MCF 10A (cell line): Measurements from ENCODE around the gene CARS1. TPM values are rescaled to one million over a fixed set of nuclear protein-coding genes. Genes with fewer than 3 reads are reported as not detected.

ENCODE experiments used
- BruUV-seq: library from RNA; stranded (reverse); fragments of 400-500 nt; replicated peaks from 2 replicates; lab custom pipeline; 2021; lab: Mats Ljungman, UMichigan
- CTCF ChIA-PET: fragments of 300-600 bp; sonication (Branson Sonifier 250); formaldehyde crosslinking; extraction: SDS; loops from one replicate; lab custom pipeline; 2021; ENCODE audit warnings: antibody characterized with exemption, inconsistent platforms; lab: Yijun Ruan, JAX
- POLR2A ChIA-PET: fragments of 300-600, 350-650 bp; sonication (Branson Sonifier 250); formaldehyde crosslinking; extraction: SDS; loops from one replicate; lab custom pipeline; 2020; ENCODE audit warnings: antibody characterized with exemption, inconsistent platforms; lab: Yijun Ruan, JAX
- DNase-seq: peaks from one replicate; pipeline ENCODE4 v3.0.0-alpha.2; 2018; ENCODE audit not compliant: unreplicated experiment
- H3K27ac Mint-ChIP-seq: one replicate; pipeline ENCODE4 v1.8.0; 2022; ENCODE audit warnings: mild to moderate bottlenecking, low read depth, mixed read lengths; ENCODE audit not compliant: unreplicated experiment
- H3K27me3 Mint-ChIP-seq: one replicate; pipeline ENCODE4 v1.8.0; 2022; ENCODE audit warnings: mixed read lengths; ENCODE audit not compliant: insufficient read depth, unreplicated experiment
- H3K36me3 Mint-ChIP-seq: one replicate; pipeline ENCODE4 v1.8.0; 2022; ENCODE audit warnings: mild to moderate bottlenecking, moderate library complexity, mixed read lengths; ENCODE audit not compliant: insufficient read depth, unreplicated experiment
- H3K4me1 Mint-ChIP-seq: one replicate; pipeline ENCODE4 v1.8.0; 2022; ENCODE audit warnings: mixed read lengths; ENCODE audit not compliant: insufficient read depth, unreplicated experiment
- H3K4me3 Mint-ChIP-seq: one replicate; pipeline ENCODE4 v1.8.0; 2022; ENCODE audit warnings: mild to moderate bottlenecking, moderate library complexity, mixed read lengths; ENCODE audit not compliant: unreplicated experiment
- H3K9me3 Mint-ChIP-seq: one replicate; pipeline ENCODE4 v1.8.0; 2022; ENCODE audit warnings: mixed read lengths; ENCODE audit not compliant: unreplicated experiment
- CTCF ChIP-seq: fragments of 200-600 bp; IDR thresholded peaks from one replicate; pipeline ENCODE4 v1.8.0; 2022; ENCODE audit warnings: antibody characterized with exemption, mild to moderate bottlenecking; ENCODE audit not compliant: unreplicated experiment
- intact Hi-C: fragments of 100-400 bp; cut with micrococcal nuclease; formaldehyde crosslinking; loops from 2 replicates; pipeline ENCODE4 v1.14.1; 2022
- total RNA-seq: library from RNA; stranded (reverse); gene quantifications from 2 replicates; pipeline ENCODE4 v1.2.3, GENCODE V29; 2022

The CARS1 gene
- total RNA-seq, 1 experiment from 2014 or later = 150 TPM

GRCh38 chr11:3080733-3081385 is 23.6 kb upstream of the CARS1 start:
- CTCF ChIA-PET = interaction anchor here (0.7 to 1.5 kb wide), 3 partner anchors 10 to 31 kb away, joined by 3 to 6 read pairs (median 3); no protein-coding TSS in a partner anchor
- intact Hi-C loops = no loop called here
- Mint-ChIP-seq H3K27me3 (peaks cover 10% of the 10 kb centered on the region), H3K9me3 (no peaks in the 10 kb centered on the region), H3K4me1 (peaks cover 8% of the 10 kb centered on the region), H3K27ac (no peak overlapping the region), H3K36me3 (peaks cover 6% of the 10 kb centered on the region), H3K4me3 (no peak overlapping the region)
- BruUV-seq = no TSS peak
- POLR2A ChIA-PET = interaction anchor here (1.0 kb wide), 1 partner anchor 45 kb away, joined by 3 read pairs; no protein-coding TSS in a partner anchor
- no peak for TF ChIP-seq CTCF
- DNase-seq = no peak

GRCh38 chr11:3080104-3080503 is 22.9 kb upstream of the CARS1 start:
- Mint-ChIP-seq H3K27me3 (peaks cover 10% of the 10 kb centered on the region), H3K27ac (no peak overlapping the region), H3K9me3 (no peaks in the 10 kb centered on the region), H3K36me3 (no peaks in the 10 kb centered on the region), H3K4me1 (peaks cover 8% of the 10 kb centered on the region), H3K4me3 (no peak overlapping the region)
- intact Hi-C loops = no loop called here
- TF ChIP-seq CTCF = no peak
- BruUV-seq = no TSS peak
- no peak for DNase-seq
- ChIA-PET POLR2A (interaction anchor here (0.6 to 0.9 kb wide), 2 partner anchors 11 to 22 kb away, joined by 3 to 4 read pairs; no protein-coding TSS in a partner anchor), CTCF (interaction anchor here (1.1 to 1.5 kb wide), 2 partner anchors 11 to 32 kb away, joined by 4 to 6 read pairs; no protein-coding TSS in a partner anchor)

GRCh38 chr11:3077846-3078440 is 20.7 kb upstream of the CARS1 start:
- no peak overlapping the region for H3K27ac Mint-ChIP-seq
- DNase-seq = no peak
- CTCF ChIA-PET = interaction anchor here (0.5 to 1.6 kb wide), 3 partner anchors 16 to 78 kb away, joined by 3 to 5 read pairs (median 3); no protein-coding TSS in a partner anchor
- no peak for TF ChIP-seq CTCF
- H3K4me3 Mint-ChIP-seq = no peak overlapping the region
- peaks cover 10% of the 10 kb centered on the region for H3K27me3 Mint-ChIP-seq
- H3K9me3 Mint-ChIP-seq = no peaks in the 10 kb centered on the region
- peaks cover 10% of the 10 kb centered on the region for H3K4me1 Mint-ChIP-seq
- POLR2A ChIA-PET = interaction anchor here (0.6 to 1.3 kb wide), 2 partner anchors 21 to 41 kb away, joined by 3 to 4 read pairs; partner anchors contain the start of gene CARS1
- intact Hi-C loops = no loop called here
- BruUV-seq = no TSS peak
- no peaks in the 10 kb centered on the region for H3K36me3 Mint-ChIP-seq

- no peak overlapping the region for H3K27ac Mint-ChIP-seq
Observed at GRCh38 chr11:3077189-3077836, 20.1 kb upstream of the CARS1 start.

More at GRCh38 chr11:3077189-3077836, 20.1 kb upstream of the CARS1 start:
- peaks cover 12% of the 10 kb centered on the region for H3K4me1 Mint-ChIP-seq
- H3K9me3 Mint-ChIP-seq = no peaks in the 10 kb centered on the region
- H3K4me3 Mint-ChIP-seq = no peak overlapping the region
- no peak for TF ChIP-seq CTCF
- CTCF ChIA-PET = interaction anchor here (0.5 to 1.6 kb wide), 3 partner anchors 13 to 77 kb away, joined by 3 to 5 read pairs (median 4); no protein-coding TSS in a partner anchor
- no peak for DNase-seq
- intact Hi-C loops = no loop called here
- POLR2A ChIA-PET = interaction anchor here (0.8 to 1.3 kb wide), 2 partner anchors 8 to 20 kb away, joined by 3 to 4 read pairs; partner anchors contain the start of gene CARS1
- peaks cover 10% of the 10 kb centered on the region for H3K27me3 Mint-ChIP-seq
- BruUV-seq = no TSS peak
- H3K36me3 Mint-ChIP-seq = no peaks in the 10 kb centered on the region
